DND-41 (cell line): ENCODE results near the gene CD19.

Source experiments
- EZH2 ChIP-seq: IDR thresholded peaks from 3 replicates; pipeline ENCODE4 v1.6.1; 2012; ENCODE audit warnings: borderline replicate concordance, low read depth, mild to moderate bottlenecking, moderate library complexity, low read length, inconsistent platforms; ENCODE audit not compliant: severe bottlenecking
- TF ChIP-seq, protein P1 (sequence below): IDR thresholded peaks from 2 replicates; pipeline ENCODE4 v1.5.1; 2012; ENCODE audit warnings: borderline replicate concordance, low read length, moderate library complexity, mild to moderate bottlenecking; ENCODE audit not compliant: poor library complexity, severe bottlenecking; ENCODE audit errors: extremely low read depth

DNA sequence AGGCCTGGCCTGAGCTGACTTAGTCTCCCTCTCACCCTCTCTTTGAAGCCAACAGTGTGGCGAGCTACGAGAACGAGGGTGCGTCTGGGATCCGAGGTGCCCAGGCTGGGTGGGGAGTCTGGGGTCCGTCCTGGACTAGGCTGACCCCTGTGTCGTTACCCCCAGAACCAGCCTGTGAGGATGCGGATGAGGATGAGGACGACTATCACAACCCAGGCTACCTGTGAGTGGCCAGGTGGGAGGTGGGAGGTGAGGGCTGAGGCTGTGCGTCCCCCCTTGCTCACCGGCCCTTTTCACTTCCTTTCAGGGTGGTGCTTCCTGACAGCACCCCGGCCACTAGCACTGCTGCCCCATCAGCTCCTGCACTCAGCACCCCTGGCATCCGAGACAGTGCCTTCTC lies 54.7 kb downstream of the CD19 start:
- TF ChIP-seq, protein P1, sequence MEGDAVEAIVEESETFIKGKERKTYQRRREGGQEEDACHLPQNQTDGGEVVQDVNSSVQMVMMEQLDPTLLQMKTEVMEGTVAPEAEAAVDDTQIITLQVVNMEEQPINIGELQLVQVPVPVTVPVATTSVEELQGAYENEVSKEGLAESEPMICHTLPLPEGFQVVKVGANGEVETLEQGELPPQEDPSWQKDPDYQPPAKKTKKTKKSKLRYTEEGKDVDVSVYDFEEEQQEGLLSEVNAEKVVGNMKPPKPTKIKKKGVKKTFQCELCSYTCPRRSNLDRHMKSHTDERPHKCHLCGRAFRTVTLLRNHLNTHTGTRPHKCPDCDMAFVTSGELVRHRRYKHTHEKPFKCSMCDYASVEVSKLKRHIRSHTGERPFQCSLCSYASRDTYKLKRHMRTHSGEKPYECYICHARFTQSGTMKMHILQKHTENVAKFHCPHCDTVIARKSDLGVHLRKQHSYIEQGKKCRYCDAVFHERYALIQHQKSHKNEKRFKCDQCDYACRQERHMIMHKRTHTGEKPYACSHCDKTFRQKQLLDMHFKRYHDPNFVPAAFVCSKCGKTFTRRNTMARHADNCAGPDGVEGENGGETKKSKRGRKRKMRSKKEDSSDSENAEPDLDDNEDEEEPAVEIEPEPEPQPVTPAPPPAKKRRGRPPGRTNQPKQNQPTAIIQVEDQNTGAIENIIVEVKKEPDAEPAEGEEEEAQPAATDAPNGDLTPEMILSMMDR: no peak
- TF ChIP-seq EZH2: no peak
